GM19452 (cell line): ENCODE measurements around the gene SCAMP4.

ENCODE experiments used
- ATAC-seq: cut with Tn5 transposase; IDR thresholded peaks from one replicate; pipeline ENCODE4 v1.9.1; 2021; ENCODE audit not compliant: unreplicated experiment

SCAMP4 gene

DNA sequence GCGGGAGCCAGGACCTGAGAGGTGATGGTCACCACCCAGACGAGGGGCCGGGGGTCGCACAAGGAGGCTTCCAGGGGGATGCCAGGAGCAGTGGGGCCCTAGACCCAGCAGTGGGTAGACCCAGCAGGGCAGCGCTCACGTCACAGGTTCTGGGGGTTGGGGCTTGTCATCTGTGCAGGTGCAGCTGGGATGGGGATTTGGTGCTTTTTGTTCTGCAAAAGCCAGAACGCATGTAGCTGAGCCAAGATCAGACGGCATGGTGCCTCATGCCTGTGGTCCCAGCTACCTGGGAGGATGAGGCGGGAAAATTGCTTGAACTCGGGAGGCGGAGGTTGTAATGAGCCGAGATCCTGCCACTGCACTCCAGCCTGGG is 50.9 kb downstream of the SCAMP4 start:
- no peak for ATAC-seq

DNA sequence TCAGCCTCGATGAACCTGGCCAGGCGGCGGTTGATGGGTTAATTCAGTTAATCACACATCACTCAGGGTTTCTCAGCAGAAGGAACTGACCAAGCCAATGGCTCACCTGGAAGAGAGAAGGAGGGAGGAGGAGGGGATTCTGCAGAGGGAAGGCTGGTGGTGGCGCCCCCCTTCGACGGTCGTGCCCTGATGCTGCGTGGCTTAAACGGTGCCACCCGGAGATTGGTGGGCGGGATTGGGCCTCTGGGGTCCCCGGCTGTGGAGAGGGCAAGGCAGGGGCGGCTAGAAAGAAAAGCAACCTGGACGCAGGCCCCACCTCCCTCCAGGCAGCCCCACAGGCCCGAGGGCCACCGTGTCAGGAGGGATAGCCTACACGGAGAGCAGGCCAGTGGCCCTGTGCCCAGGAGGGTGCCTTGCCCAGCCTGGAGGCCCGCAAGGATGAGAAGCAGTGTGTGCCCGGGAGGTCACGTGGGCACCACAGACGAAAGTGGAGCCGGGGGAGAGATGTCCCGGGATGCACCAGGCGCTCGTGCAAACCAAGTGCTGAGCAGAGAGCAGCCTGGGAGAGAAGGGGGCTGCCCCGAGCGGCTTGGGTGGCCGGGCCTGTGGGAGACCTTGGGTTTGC is 51.8 kb downstream of the SCAMP4 start:
- no peak for ATAC-seq

DNA sequence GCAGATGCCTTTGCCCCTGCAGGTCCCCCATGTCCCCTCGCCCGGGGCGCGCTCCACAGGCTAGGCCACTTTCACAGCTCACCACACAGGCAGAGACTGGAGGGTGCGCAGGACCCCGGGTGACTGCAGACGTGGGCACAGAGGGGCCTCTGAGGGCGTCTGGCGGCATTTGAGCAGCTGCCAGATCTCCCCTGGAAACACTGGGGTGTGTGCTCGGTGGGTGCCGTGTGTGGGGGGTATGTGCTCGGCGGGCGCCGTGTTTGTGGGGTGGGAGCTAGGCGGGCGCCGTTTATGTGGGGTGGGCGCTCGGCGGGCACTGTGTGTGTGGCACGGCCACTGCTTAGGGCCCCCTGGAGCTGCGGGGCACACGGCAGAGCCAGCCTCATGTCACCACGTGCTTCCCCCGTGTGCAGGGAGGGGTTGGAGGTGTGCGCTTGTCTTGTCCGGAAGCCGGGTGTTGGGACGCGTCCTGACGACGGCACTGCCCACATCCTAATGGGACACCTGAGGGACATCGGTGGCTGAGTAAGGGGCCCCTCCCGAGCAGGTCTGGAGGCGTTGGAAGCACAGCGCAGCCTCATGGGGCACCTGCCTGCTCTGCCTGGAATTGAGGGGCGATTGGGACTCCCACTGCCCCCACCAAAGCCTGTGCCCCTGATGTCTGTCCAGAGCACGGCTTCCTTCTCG is 52.5 kb downstream of the SCAMP4 start:
- no peak for ATAC-seq

DNA sequence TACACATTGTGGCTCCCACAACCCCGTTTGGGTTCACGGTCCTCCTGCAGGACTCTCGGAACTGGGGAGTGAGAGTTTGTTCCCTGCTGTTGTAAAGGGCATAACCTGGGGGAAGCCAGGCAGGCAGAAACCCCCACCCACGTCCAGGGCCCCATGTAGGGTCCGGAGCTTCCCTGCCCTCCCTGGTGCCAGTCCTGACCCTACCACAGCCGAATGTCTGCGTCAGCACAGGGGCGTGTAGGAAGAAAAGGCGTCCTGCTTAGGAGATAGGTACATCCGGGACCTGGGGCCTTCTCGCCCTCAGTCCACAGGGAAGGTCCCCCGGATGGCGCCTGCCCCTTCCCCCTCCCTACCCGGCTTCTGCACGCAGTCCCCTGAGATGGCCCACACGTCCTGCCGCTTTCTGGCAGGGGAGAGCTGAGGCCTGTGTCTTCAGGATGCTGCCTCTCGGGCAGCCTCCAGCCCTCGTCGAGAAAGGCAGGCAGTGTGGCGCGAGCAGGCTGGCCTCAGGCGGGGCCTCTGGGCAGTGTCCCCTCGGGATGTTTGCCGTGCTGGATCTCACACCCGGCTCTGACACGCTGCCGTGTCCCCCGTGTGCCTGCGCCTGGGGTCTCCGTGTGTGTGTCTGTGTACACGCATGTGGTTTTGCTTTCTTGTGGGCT is 54.9 kb downstream of the SCAMP4 start:
- no peak for ATAC-seq

DNA sequence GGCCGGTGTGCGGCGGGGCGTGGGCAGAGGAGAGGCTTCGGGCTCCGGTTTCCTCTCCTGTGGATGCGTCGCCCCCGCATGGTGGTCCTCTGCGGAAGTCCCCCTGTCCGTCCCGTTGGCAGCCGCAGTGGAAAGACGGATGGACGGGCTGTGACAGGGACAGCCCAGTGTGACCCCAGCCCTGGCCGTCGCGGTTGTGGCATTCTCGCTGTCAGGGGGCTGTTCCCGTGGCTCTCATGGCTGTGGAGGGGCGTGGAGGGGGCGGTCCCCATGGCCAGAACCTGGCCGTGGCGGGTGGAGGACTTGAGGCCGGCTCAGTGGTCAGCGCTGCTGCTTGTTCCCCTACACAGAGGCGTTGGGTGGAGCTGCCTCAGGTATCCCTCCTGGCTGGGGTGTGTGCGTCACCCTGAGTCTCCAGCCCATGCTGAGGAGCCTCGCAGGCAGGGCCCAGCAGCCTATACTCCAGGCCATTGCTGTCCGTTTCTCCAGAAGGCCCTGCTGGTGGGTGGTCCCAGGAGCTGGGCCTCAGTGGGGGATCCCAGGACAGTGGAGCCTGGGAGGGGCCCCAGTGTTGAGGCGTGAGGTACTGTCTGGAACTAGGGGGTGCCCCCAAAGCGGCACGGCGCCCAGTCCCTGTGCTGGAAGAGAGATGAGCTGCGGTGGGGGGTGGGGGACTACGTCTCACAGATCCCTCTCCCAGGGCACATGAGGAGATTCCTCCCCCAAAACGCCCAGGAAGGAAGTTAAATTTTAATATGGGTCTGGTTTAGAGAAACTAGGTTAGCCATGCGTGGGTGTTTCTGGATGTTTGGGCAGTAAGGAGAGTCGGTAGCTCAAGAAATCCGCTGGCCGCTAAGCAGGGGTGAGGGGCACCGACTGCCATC is 56.0 kb downstream of the SCAMP4 start:
- no peak for ATAC-seq

DNA sequence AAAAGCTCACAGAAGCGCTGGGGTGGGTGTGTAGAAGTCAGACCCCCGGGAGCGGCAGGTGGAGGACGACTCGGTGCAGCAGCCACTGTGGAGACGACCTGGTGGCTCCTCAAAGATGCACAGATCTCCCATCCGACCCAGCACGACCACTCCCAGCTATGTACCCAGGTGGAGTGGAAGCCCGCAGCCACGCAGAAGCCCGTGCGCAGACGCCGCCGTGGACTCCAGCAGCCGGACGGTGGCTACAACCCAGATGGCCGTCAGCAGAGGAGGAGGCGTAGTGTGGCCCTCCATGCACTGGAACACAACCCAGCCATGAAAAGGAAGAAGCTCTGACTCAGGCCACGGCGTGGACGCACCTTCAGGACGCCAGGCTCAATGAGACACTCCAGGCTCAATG is 57.5 kb downstream of the SCAMP4 start:
- ATAC-seq: no peak

DNA sequence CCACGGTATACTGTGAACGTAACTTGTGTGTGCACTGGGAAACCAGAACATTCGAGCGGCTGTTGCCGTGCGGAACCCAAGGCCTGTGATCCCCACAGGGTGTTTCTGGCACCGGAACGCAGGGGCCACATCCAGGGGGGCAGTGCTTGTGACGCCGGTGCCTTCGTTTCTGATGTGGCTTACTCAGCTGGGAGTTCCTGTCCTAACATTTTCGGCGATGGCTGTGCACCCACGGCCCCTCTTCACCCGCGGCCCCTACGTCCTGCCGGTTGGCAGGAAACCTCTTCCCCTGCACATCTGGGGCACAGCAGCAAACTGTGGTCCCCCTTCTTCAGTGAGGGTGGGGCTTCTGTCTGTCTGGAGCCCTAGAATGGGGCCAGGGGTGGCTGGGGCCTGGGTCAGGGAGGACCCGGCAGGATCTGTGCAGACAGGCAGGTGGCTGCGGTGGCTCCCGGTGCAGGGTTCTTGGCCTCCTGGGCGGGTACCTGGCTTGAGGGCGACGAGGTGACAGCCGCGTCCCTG is 61.9 kb downstream of the SCAMP4 start:
- ATAC-seq: no peak

DNA sequence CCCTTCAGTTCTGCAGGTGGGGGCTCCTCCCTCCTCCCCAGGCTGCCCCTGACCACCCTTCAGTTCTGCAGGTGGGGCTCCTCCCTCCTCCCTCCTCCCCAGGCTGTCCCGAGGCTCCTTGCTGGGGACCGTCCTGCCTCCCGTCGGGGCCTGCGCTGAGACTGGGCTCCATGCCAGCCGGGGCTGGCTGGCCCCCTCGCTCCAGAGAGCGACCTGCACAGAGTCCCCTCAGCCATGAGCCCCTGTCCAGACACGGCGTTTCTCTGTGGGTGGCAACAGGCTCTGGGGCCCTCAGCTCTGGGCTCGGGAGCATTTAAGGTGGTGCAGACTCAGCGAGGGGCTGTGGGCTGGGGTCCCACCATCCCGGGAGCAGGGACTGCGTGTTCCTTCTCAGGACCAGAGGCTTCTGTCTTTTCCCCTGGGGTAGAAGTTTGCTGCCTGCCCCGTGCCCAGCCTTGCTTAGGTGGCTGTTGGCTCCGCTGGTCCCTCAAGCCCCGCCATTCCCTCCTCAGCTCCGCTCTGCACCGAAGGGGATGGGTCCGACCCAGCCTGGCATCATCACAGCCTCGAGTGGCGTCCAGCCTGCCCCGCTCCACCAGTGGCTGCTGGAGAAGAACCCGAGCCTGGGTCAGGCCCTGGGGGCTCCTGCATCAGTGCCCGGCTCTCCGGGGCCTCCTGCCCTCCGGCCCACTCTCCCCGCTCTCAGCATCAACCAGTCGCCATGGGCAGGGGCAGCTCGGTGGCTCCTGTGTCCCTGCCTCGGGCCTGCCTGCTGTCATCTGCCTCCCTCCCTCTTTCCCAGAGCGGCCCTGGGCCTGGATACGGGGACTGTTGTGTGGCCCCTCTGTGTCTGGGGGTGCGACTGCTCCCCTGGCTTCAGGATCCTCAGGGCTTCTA is 63.3 kb downstream of the SCAMP4 start:
- ATAC-seq: no peak

DNA sequence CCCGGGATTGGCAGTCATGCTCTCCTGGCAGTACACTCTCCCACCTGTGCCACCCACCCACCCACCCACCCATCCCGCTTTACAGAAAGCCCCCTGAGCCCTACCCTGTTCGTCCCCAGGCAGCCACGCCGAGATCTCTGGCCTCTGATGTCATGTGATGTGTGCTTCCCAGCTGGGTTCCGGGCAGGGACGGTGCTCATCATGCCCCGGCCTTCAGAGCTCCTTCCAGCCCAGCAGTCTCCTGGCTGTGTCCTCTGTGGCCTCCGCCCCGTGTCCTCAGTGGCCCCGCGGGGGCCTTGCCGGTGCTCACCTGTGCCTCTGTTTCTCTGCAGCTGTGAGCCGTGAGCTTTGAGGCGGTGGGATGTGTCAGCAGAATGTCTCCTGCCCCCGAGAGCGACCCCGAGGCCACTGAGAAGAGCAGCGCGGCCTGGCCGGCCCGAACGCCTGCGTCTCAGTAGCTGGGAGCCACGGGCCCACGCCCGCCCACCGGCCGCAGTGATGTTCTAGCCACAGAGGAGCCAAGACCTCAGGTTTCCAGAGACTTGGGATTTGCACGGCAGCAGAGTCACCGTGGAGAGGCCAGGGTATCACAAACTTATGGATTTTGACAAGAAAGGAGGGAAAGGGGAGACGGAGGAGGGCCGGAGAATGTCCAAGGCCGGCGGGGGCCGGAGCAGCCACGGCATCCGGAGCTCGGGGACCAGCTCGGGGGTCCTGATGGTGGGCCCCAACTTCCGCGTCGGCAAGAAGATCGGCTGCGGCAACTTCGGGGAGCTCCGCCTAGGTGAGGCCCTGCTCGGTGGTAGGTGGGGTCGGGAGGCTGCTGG is 64.2 kb downstream of the SCAMP4 start:
- no peak for ATAC-seq

DNA sequence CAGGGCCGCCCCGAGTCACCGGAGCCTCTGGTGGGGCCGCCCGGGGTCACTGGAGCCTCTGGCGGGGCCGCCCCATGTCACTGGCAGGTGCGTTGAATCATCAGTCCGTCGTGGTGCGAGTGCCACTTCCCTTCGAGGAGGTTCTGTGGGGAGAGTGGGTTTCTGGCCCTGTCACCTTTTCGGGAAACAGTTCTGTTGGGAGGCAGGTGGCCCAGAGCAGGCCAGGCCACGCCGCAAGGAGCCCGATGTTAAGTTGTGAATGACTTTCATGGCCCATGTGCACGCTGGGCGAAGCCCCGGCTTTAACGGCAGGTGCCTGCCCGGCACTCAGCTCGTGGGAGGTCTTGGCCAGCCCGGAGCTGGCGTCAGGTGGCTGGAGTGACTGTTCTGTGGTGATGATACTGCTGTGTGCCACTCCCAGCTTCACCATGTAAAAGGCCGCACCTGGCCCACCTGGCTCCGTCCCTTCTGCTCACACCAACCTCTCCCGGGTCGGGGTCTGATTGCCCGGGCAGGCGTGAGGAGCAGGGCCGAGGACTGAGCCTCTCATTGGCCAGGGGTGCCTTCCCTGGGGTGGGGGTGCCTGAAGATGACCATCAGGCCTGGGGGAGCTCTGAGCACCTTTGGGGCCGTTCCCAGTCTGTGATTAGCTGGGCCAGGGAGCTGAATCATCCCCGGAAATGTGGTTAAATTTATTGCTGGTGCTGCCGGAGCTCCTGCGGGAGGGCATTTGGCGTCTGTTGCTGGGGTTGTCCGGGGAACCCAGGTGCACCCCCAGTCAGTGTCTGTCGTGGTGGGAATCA is 65.0 kb downstream of the SCAMP4 start:
- ATAC-seq: no peak

DNA sequence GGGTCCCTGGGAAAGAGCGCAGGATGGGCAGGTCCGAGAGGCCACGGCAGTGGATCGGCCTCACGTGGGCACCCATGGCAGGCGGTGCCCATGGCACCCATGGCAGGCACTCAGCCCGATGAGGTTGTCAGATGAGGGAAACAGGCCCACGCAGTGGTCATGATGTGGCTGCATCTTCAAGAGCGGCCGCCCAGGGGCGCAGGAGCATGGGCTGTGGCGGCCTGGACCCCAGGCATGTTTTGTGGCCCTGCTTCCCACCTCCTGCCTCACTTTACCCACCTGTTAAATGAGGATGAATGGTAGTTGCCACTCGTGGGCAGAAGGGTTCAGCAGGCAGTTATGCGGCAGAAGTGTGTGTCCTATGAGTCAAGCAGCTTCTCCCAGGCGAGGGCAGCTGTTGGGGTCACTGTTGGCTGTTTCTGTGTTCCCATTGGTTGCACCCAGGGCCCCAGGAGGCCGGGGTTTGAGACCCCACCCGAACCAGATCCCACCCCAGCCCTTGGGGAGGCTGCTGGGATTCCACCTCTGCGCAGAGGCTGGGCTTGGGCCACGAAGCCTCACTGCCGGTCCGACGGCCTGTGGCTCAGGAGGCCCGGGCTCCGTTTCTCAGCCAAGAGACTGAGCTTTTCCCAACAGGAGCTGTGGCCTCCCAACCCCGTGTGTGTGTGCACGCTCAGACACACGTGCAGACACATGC is 65.8 kb downstream of the SCAMP4 start:
- ATAC-seq: no peak

DNA sequence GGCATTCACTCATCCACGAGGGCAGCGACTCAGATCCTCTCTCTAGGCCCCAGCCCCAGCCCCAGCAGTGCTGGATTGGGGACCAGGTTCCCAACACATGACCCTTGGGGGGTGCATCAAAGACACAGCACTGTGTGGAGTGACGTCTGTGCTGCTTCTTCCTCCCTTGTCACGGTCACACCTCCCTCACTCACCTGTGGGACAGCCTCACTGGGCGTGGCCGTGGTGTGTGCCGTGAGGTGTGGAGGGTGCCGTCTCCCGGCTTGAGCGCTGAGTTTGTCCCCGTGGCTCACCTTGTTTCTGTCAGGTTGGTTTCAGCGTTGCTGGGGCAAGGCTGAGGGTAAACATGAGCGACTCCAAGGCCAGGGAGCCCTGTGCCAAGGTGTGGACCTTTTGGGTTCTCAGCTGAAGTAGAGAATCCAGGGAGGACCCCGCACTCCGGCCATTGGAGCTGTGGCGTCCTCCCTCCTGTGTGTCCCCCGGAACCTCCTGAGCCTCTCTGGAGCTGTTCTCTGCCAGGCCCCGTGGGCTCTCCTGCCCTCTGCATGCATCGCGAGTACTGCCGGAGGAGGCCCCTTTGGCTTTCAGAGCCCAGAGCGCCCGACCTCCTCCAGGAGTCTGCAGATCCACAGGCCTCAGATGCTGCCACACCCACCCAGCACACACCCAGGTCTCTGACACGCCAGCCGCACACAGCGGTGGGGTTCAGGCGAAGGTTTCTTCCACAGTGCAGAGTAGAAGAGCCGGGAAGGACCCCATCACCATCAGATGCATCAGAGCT is 69.4 kb downstream of the SCAMP4 start:
- ATAC-seq: no peak

DNA sequence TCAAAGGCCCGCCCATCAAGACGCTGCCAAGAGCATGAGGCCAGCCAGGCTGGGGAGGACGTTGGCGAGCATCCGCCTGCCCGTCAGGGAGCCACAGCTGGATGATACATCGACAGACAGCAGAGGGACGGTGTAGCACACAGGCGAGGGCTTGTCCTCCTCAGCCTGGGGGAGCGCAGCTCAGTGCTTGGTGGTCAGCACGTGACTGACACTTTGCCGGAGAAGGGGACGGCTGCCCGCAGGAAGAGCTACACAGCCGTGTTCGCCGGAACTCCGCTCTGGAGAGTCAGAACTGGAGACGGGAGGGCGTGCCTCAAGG is 69.9 kb downstream of the SCAMP4 start:
- ATAC-seq: no peak
